ENCODE measurements around the gene IGFBP1.

GRCh38 chr7:45893374-45893995 lies 5.2 kb downstream of the IGFBP1 start:
- TF ChIP-seq SALL1 (CRISPR knock-in tag; IDR thresholded peaks at IDR 0.05) (peak; percentile 50; the same call in 1 of the 2 replicates), ZNF274 (CRISPR knock-in tag; IDR thresholded peaks at IDR 0.05) (no peak; the same call in none of the 2 replicates), ZNF143 (CRISPR knock-in tag; IDR thresholded peaks at IDR 0.05) (no peak), SMC3 (IDR thresholded peaks at IDR 0.05; ENCODE audit: low read length) (no peak), FOSL1 (CRISPR knock-in tag; IDR thresholded peaks at IDR 0.05; ENCODE audit: borderline replicate concordance) (no peak), MYC (CRISPR knock-in tag; IDR thresholded peaks at IDR 0.05; ENCODE audit: borderline replicate concordance) (no peak; the same call in 1 of the 2 replicates), AFF4 (CRISPR knock-in tag; IDR thresholded peaks at IDR 0.05) (peak; percentile 83; the same call in 1 of the 2 replicates), FOXM1 (CRISPR knock-in tag; IDR thresholded peaks at IDR 0.05) (no peak), EP300 (IDR thresholded peaks at IDR 0.05; ENCODE audit: low read depth in 2 of 2, low read length in 2 of 2) (no peak; a peak in 1 of 4 replicates), EP300 (CRISPR knock-in tag; IDR thresholded peaks at IDR 0.05; ENCODE audit: borderline replicate concordance) (no peak), TCF7 (IDR thresholded peaks at IDR 0.05; ENCODE audit: low read depth) (peak; percentile 17; the same call in 1 of the 2 replicates)
- TF ChIP-seq, protein P1, sequence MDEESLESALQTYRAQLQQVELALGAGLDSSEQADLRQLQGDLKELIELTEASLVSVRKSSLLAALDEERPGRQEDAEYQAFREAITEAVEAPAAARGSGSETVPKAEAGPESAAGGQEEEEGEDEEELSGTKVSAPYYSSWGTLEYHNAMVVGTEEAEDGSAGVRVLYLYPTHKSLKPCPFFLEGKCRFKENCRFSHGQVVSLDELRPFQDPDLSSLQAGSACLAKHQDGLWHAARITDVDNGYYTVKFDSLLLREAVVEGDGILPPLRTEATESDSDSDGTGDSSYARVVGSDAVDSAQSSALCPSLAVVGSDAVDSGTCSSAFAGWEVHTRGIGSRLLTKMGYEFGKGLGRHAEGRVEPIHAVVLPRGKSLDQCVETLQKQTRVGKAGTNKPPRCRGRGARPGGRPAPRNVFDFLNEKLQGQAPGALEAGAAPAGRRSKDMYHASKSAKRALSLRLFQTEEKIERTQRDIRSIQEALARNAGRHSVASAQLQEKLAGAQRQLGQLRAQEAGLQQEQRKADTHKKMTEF (CRISPR knock-in tag; IDR thresholded peaks at IDR 0.05) = no peak; the same call in 1 of the 2 replicates
- TF ChIP-seq, protein P2, sequence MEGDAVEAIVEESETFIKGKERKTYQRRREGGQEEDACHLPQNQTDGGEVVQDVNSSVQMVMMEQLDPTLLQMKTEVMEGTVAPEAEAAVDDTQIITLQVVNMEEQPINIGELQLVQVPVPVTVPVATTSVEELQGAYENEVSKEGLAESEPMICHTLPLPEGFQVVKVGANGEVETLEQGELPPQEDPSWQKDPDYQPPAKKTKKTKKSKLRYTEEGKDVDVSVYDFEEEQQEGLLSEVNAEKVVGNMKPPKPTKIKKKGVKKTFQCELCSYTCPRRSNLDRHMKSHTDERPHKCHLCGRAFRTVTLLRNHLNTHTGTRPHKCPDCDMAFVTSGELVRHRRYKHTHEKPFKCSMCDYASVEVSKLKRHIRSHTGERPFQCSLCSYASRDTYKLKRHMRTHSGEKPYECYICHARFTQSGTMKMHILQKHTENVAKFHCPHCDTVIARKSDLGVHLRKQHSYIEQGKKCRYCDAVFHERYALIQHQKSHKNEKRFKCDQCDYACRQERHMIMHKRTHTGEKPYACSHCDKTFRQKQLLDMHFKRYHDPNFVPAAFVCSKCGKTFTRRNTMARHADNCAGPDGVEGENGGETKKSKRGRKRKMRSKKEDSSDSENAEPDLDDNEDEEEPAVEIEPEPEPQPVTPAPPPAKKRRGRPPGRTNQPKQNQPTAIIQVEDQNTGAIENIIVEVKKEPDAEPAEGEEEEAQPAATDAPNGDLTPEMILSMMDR (CRISPR knock-in tag; IDR thresholded peaks at IDR 0.05) = no peak

Data from HepG2 (cell line).